Gastrocnemius medialis (tissue), 4 donors: ENCODE data around the gene YPEL5. TPM values are rescaled to one million over a fixed set of nuclear protein-coding genes. Genes with fewer than 3 reads are reported as not detected.
"Not testable (repeated sequence)": the region's sequence is repeated elsewhere in the genome, so short reads cannot be mapped to it uniquely, and the experiment has no call there.

Experiments used
- ATAC-seq, 2 donors: fragments of 150-250 bp; one replicate each; pipeline ENCODE4 v1.9.1; 2016
- DNase-seq, 2 donors: peaks; one replicate each; pipeline ENCODE4 v3.0.0-alpha.2; 2019
- H3K27ac ChIP-seq, 4 donors: fragments of 200-600 bp; sonication (generic); 1 replicate in 1 of 4; 2 replicates in 3 of 4; pipeline ENCODE4 v1.5.1; 2016 to 2018; ENCODE audit warnings: mild to moderate bottlenecking in 2 of 4, moderate library complexity in 1 of 4
- H3K27me3 ChIP-seq, 3 donors: fragments of 200-600 bp; sonication (generic) in 2 of 3; 1 replicate in 1 of 3; 2 replicates in 2 of 3; pipeline versions ENCODE4 v1.5.1 to v1.6.0; 2016 to 2019; ENCODE audit warnings: mild to moderate bottlenecking in 1 of 3, moderate library complexity in 1 of 3
- H3K36me3 ChIP-seq, 2 donors: fragments of 200-600 bp; sonication (generic) in 1 of 2; one replicate each; pipeline ENCODE4 v1.5.1; 2017 to 2018
- H3K4me1 ChIP-seq, 2 donors: fragments of 200-600 bp; sonication (generic) in 1 of 2; one replicate each; pipeline ENCODE4 v1.5.1; 2016 to 2017; ENCODE audit warnings: mild to moderate bottlenecking in 2 of 2
- H3K4me3 ChIP-seq, 4 donors: fragments of 200-600 bp; sonication (generic) in 3 of 4; 1 replicate in 1 of 4; 2 replicates in 3 of 4; pipeline ENCODE4 v1.5.1; 2016 to 2019; ENCODE audit warnings: mild to moderate bottlenecking in 2 of 4
- H3K9me3 ChIP-seq, 3 donors: fragments of 200-600 bp; sonication (generic) in 2 of 3; 1 replicate in 1 of 3; 2 replicates in 2 of 3; pipeline ENCODE4 v1.5.1; 2016 to 2019
- POLR2A ChIP-seq, 2 donors: fragments of 450-650 bp; IDR thresholded peaks; one replicate each; pipeline ENCODE4 v1.6.1; 2017; ENCODE audit warnings: antibody characterized with exemption in 2 of 2, mild to moderate bottlenecking in 2 of 2, moderate library complexity in 2 of 2
- in situ Hi-C, 4 donors: fragments of 200-750 bp; cut with MboI; loops; one replicate each; pipeline versions ENCODE4 v1.15.0 to v1.8.0; 2017; ENCODE audit warnings: low sequenced_read_pairs in 4 of 4
- intact Hi-C: fragments of 100-400 bp; cut with DNase I; formaldehyde crosslinking; loops from one replicate; pipeline ENCODE4 v1.15.1; 2023; ENCODE audit warnings: low total_unique reads
- total RNA-seq, 4 donors: library from RNA; depleted of rRNA; stranded (reverse); fragments of >200 nt; gene quantifications; one replicate each; pipeline versions ENCODE4 v1.1.0 to v1.2.3, GENCODE V29; 2016
- TF ChIP-seq, protein P1 (sequence below), 5 experiments: fragments of 450-650 bp in 3 of 5; fragments of 200-600 bp in 2 of 5; sonication (generic) in 2 of 5; IDR thresholded peaks in 4 of 5; conservative IDR thresholded peaks in 1 of 5; 1 replicate in 4 of 5; 2 replicates in 1 of 5; pipeline ENCODE4 v1.5.1; 2016 to 2019; ENCODE audit warnings: antibody characterized with exemption in 5 of 5, mild to moderate bottlenecking in 3 of 5, moderate library complexity in 3 of 5

YPEL5 gene
- total RNA-seq, 4 donors from 2014 or later: 31.4 to 76.7 (median 53.9) TPM

DNA sequence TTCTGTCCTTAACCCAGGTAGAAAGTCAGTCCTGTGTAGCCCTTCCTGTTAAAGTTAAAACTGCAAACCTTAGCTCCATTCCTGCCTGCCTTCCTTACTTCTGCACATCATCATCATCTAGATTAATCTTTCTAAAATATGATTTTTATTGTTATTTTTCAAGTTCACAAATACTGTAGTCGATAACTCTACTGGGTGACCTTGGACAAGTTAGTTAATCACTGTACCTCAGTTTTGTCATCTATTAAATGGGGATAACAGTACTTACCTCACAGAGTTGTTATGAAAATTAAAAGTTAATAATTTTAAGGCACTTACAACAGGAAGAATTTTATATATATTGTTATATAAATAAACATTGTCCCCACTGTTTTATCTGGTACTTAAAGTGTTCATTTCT is 2.5 kb upstream of the YPEL5 start:
- no peak for ATAC-seq
- no peak for TF ChIP-seq POLR2A (IDR thresholded peaks at IDR 0.05)
- TF ChIP-seq, protein P1, sequence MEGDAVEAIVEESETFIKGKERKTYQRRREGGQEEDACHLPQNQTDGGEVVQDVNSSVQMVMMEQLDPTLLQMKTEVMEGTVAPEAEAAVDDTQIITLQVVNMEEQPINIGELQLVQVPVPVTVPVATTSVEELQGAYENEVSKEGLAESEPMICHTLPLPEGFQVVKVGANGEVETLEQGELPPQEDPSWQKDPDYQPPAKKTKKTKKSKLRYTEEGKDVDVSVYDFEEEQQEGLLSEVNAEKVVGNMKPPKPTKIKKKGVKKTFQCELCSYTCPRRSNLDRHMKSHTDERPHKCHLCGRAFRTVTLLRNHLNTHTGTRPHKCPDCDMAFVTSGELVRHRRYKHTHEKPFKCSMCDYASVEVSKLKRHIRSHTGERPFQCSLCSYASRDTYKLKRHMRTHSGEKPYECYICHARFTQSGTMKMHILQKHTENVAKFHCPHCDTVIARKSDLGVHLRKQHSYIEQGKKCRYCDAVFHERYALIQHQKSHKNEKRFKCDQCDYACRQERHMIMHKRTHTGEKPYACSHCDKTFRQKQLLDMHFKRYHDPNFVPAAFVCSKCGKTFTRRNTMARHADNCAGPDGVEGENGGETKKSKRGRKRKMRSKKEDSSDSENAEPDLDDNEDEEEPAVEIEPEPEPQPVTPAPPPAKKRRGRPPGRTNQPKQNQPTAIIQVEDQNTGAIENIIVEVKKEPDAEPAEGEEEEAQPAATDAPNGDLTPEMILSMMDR (IDR thresholded peaks at IDR 0.05 in 4 of 5, conservative IDR thresholded peaks at IDR 0.05 in 1 of 5): no peak
- H3K9me3 ChIP-seq: no peaks in the 10 kb centered on the region
- intact Hi-C loops (loop anchor here (10.0 kb wide), 2 partner anchors 1249 to 1549 kb away; partner anchors contain the start of gene WDR43), in situ Hi-C loops (no loop called here)
- H3K36me3 ChIP-seq: no peaks in the 10 kb centered on the region
- DNase-seq: no peak
- H3K4me1 ChIP-seq: peaks cover 13 to 22% of the 10 kb centered on the region in 2 donors
- H3K27ac ChIP-seq: no peak overlapping the region
- no peaks in the 10 kb centered on the region for H3K27me3 ChIP-seq
- no peak overlapping the region for H3K4me3 ChIP-seq

DNA sequence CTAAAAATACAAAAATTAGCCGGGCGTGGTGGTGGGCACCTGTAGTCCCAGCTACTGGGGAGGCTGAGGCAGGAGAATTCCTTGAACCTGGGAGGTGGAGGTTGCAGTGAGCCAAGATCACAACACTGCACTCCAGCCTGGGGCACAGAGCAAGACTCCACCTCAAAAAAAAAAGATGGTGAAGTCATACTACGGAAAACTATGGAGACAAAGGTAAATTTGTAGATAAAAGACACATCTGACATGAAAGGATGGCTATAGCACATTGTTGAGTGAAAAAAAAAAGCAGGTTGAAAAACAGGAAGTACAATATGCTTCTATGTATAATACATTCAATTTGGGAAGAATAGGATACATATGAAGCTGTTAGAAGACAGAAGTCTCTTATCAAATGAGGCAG is 1.9 kb upstream of the YPEL5 start:
- H3K27me3 ChIP-seq, ATAC-seq, in situ Hi-C loops, DNase-seq, H3K4me3 ChIP-seq, H3K9me3 ChIP-seq, H3K27ac ChIP-seq, H3K36me3 ChIP-seq: not testable (repeated sequence)
- intact Hi-C loops: loop anchor here (10.0 kb wide), 2 partner anchors 1250 to 1550 kb away; partner anchors contain the start of gene WDR43
- H3K4me1 ChIP-seq: peaks cover 20 to 28% of the 10 kb centered on the region in 2 donors

DNA sequence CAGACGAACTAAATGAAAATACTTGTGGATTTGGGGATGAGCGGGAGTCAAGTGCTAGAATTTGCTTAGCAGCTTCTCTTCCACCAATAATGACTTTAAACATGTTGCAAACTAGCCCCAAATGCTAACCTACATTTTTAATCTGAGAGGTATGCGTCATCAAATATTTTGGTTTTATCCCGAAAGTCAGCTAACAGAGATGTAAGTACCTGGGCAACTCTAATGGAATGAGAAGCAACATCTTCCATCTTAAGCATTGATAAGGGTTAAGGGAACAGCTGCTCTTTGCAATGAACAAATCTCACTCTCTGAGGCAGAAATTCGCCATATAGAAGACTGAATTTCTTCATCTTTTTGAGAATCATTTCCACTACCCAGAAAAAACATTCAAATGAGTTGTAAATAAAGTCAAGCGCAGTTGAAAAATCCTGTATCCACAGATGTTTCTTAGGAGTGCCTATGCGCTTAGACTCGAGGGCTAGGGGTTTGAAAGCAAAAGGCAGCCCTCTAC is 926 bp upstream of the YPEL5 start:
- Histone ChIP-seq H3K4me3 (peak overlapping the region; percentile 51 to 88 (median 63)), H3K4me1 (peaks cover 29 to 37% of the 10 kb centered on the region in 2 donors), H3K9me3 (no peaks in the 10 kb centered on the region), H3K36me3 (peaks cover 0 to 3% of the 10 kb centered on the region in 2 donors), H3K27ac (peak overlapping the region; percentile 93 to 100 (median 96)), H3K27me3 (no peaks in the 10 kb centered on the region)
- intact Hi-C loops (loop anchor here (2.0 to 10.0 kb wide), 3 partner anchors 33 to 1551 kb away; partner anchors contain the start of gene WDR43), in situ Hi-C loops (no loop called here)
- no peak for ATAC-seq
- DNase-seq: no peak
- TF ChIP-seq, protein P1 (IDR thresholded peaks at IDR 0.05 in 4 of 5, conservative IDR thresholded peaks at IDR 0.05 in 1 of 5): no peak
- no peak for TF ChIP-seq POLR2A (IDR thresholded peaks at IDR 0.05)

DNA sequence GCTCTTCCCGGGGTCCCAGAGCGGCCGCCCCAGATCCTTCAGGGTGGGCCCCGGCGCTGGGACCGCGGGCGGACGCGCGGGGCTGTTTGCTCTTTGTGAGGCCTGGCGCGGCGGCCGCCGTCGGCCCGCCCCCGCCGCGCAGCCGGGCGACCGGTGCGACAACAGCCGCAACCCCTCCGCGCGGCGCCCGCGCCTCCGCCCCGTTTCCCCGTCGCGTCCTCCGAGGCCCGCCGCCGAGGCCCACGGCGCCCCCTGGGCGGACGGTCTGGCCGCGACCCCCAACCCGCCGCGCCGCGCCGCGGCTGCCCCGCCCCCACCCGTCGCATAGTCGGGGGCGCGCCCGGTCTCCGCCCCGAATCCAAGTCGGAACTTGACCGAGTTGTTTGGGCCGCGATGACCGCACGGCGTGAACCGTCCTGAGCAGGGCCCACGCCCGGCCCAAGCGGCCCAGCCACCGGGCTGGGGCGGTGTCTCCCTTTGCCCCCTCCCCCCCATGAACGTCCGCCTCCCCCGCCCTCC is 448 bp downstream of the YPEL5 start:
- H3K4me3 ChIP-seq: peak overlapping the region; percentile 86 to 97 (median 92)
- H3K27me3 ChIP-seq: no peaks in the 10 kb centered on the region
- DNase-seq (peak in 1 of 2 donors; percentile 17), ATAC-seq (peak; percentile 31 to 34)
- H3K27ac ChIP-seq: peak overlapping the region; percentile 94 to 100 (median 100)
- H3K9me3 ChIP-seq: no peaks in the 10 kb centered on the region
- TF ChIP-seq, protein P1 (IDR thresholded peaks at IDR 0.05 in 4 of 5, conservative IDR thresholded peaks at IDR 0.05 in 1 of 5): no peak
- TF ChIP-seq POLR2A (IDR thresholded peaks at IDR 0.05): no peak
- intact Hi-C loops: loop anchor here (2.0 to 10.0 kb wide), 3 partner anchors 32 to 1552 kb away; partner anchors contain the start of gene WDR43
- H3K4me1 ChIP-seq: peaks cover 36 to 40% of the 10 kb centered on the region in 2 donors
- peaks cover 0 to 3% of the 10 kb centered on the region in 2 donors for H3K36me3 ChIP-seq
- in situ Hi-C loops: no loop called here
